Placental epithelial cell (primary cell): Measurements from ENCODE around the gene SLC28A3. TPM values are rescaled to one million over a fixed set of nuclear protein-coding genes. Genes with fewer than 3 reads are reported as not detected.

ENCODE experiments used
- total RNA-seq: library from RNA; depleted of rRNA; stranded (reverse); fragments of >200 nt; gene quantifications from 2 replicates; pipeline ENCODE4 v1.2.3, GENCODE V29; 2012

SLC28A3 gene
- 2.0 and 7.5 TPM in 2 replicates for total RNA-seq

GRCh38 chr9:84340535-84340934, at the start of gene SLC28A3:
SLC28A3 (minus strand) TSS chr9:84340758; CDS start chr9:84340633, 125 bp downstream.

